PC-9 (cell line): Measurements from ENCODE around the gene SLC30A10. TPM values are rescaled to one million over a fixed set of nuclear protein-coding genes. Genes with fewer than 3 reads are reported as not detected.

Experiments
- BruUV-seq: library from RNA; stranded (reverse); fragments of 400-500 nt; replicated peaks from 2 replicates; lab custom pipeline; 2021; lab: Mats Ljungman, UMichigan
- CTCF ChIA-PET: fragments of 300-600 bp; sonication (Branson Sonifier 250); formaldehyde crosslinking; loops from one replicate; lab custom pipeline; 2022; ENCODE audit warnings: antibody characterized with exemption; lab: Charles Lee
- POLR2A ChIA-PET: fragments of 300-600 bp; sonication (Branson Sonifier 250); formaldehyde crosslinking; loops from one replicate; lab custom pipeline; 2022; ENCODE audit warnings: antibody characterized with exemption; ENCODE audit not compliant: unreplicated experiment; lab: Charles Lee
- DNase-seq, 2 experiments: peaks; one replicate each; pipeline versions ENCODE4 v3.0.0 to v3.0.0-alpha.2; 2015 to 2022; ENCODE audit warnings: mixed read lengths in 1 of 2
- H2AFZ ChIP-seq: fragments of 200-600 bp; sonication (generic); 2 replicates; pipeline ENCODE4 v1.8.1; 2017; ENCODE audit warnings: antibody characterized with exemption
- H3F3A ChIP-seq: fragments of 200-600 bp; sonication (generic); 2 replicates; pipeline ENCODE4 v1.8.1; 2017; ENCODE audit warnings: antibody characterized with exemption, mild to moderate bottlenecking, low read depth; ENCODE audit not compliant: insufficient read depth
- H3K27ac ChIP-seq: fragments of 200-600 bp; sonication (generic); 2 replicates; pipeline ENCODE4 v1.6.1; 2016; ENCODE audit warnings: mixed run types
- H3K27me3 ChIP-seq: fragments of 200-600 bp; sonication (generic); 2 replicates; pipeline ENCODE4 v1.6.1; 2016; ENCODE audit warnings: low read depth, mixed run types; ENCODE audit not compliant: insufficient read depth
- H3K36me3 ChIP-seq: fragments of 200-600 bp; sonication (generic); 2 replicates; pipeline ENCODE4 v1.6.1; 2016; ENCODE audit warnings: low read depth, mixed run types
- H3K4me1 ChIP-seq: fragments of 200-600 bp; sonication (generic); replicated peaks from 2 replicates; pipeline ENCODE4 v1.6.1; 2016; ENCODE audit warnings: mixed run types; ENCODE audit not compliant: insufficient read depth
- H3K4me2 ChIP-seq: fragments of 200-600 bp; sonication (generic); 2 replicates; pipeline ENCODE4 v1.6.1; 2017; ENCODE audit warnings: mixed run types
- H3K4me3 ChIP-seq: fragments of 200-600 bp; sonication (generic); 2 replicates; pipeline ENCODE4 v1.6.1; 2016; ENCODE audit warnings: mixed run types
- H3K79me2 ChIP-seq: fragments of 200-600 bp; sonication (generic); 2 replicates; pipeline ENCODE4 v1.6.1; 2017; ENCODE audit warnings: low read depth, mixed run types
- H3K9me2 ChIP-seq: fragments of 200-600 bp; sonication (generic); 2 replicates; pipeline ENCODE4 v1.8.1; 2017; ENCODE audit warnings: mild to moderate bottlenecking; ENCODE audit not compliant: insufficient read depth
- H3K9me3 ChIP-seq: fragments of 200-600 bp; sonication (generic); 2 replicates; pipeline ENCODE4 v1.8.1; 2016; ENCODE audit warnings: low read depth; ENCODE audit not compliant: insufficient read depth
- H4K20me1 ChIP-seq: fragments of 200-600 bp; sonication (generic); 2 replicates; pipeline ENCODE4 v1.8.1; 2017; ENCODE audit not compliant: insufficient read depth
- EZH2 ChIP-seq: fragments of 200-600 bp; sonication (generic); IDR thresholded peaks from 2 replicates; pipeline ENCODE4 v1.8.0; 2017; ENCODE audit warnings: antibody characterized with exemption, low read depth
- intact Hi-C: fragments of 100-400 bp; cut with micrococcal nuclease; formaldehyde crosslinking; loops from one replicate; pipeline ENCODE4 v1.10.0; 2022; ENCODE audit not compliant: unreplicated experiment
- total RNA-seq: library from RNA; stranded (reverse); gene quantifications from 2 replicates; pipeline ENCODE4 v1.2.3, GENCODE V29; 2021
- TF ChIP-seq, protein P1 (sequence below): fragments of 200-600 bp; sonication (generic); conservative IDR thresholded peaks from 2 replicates; pipeline ENCODE4 v1.6.1; 2017; ENCODE audit warnings: mixed run types, antibody characterized with exemption, mild to moderate bottlenecking, moderate library complexity

SLC30A10 gene
- total RNA-seq, 1 experiment from 2014 or later = not detected

DNA sequence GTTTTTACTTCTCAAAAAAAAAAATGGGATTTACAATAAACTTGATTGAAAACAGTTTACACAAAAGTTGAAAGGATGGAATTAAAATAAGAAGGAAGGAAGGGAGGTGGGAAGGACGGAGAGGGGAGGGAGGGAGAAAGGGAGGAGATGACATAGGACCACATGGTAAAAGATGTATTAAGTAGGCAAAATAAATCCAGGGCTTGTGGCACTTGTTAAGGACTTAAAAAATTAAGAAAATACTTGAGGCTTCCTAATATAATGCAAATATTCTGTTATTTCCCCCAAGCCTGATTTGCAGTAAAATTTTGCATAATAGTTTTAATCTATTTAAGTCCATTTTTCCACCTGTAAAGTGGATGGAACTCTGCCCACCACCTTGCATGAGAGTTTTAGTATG lies 27.5 kb downstream of the SLC30A10 start:
- Histone ChIP-seq H3K9me2 (no peaks in the 10 kb centered on the region), H3F3A (no peaks in the 10 kb centered on the region), H3K79me2 (no peaks in the 10 kb centered on the region), H3K4me3 (no peak overlapping the region), H3K4me2 (no peak overlapping the region), H3K27me3 (no peaks in the 10 kb centered on the region), H2AFZ (no peak overlapping the region), H3K9me3 (no peaks in the 10 kb centered on the region), H3K36me3 (no peaks in the 10 kb centered on the region), H4K20me1 (no peaks in the 10 kb centered on the region), H3K4me1 (no peaks in the 10 kb centered on the region), H3K27ac (no peak overlapping the region)
- ChIA-PET CTCF (no interaction called here), POLR2A (no interaction called here)
- BruUV-seq = no TSS peak
- DNase-seq = no peak
- intact Hi-C loops = no loop called here
- no peak for TF ChIP-seq EZH2
- TF ChIP-seq, protein P1, sequence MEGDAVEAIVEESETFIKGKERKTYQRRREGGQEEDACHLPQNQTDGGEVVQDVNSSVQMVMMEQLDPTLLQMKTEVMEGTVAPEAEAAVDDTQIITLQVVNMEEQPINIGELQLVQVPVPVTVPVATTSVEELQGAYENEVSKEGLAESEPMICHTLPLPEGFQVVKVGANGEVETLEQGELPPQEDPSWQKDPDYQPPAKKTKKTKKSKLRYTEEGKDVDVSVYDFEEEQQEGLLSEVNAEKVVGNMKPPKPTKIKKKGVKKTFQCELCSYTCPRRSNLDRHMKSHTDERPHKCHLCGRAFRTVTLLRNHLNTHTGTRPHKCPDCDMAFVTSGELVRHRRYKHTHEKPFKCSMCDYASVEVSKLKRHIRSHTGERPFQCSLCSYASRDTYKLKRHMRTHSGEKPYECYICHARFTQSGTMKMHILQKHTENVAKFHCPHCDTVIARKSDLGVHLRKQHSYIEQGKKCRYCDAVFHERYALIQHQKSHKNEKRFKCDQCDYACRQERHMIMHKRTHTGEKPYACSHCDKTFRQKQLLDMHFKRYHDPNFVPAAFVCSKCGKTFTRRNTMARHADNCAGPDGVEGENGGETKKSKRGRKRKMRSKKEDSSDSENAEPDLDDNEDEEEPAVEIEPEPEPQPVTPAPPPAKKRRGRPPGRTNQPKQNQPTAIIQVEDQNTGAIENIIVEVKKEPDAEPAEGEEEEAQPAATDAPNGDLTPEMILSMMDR = no peak

DNA sequence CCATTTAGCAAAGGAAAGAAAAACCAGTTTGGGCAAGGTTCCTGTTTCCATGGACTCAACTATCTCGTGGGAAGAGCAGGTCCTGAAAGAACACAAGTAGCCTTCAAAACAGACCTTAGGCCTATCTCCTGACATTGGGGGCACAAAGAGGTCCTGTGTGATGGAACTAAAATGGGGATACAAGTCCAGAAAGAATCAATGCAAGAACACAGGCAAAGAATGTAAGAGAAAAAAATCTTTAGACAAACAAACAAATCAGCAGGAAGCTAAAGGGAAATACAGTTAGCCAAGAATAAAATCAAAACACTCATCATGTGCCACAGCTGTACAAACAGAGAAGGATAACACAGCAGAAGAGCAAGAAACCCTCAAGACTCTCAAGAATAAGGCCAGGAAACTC lies 28.2 kb downstream of the SLC30A10 start:
- DNase-seq = no peak
- no peak overlapping the region for H3K4me3 ChIP-seq
- no peaks in the 10 kb centered on the region for H3F3A ChIP-seq
- H4K20me1 ChIP-seq = no peaks in the 10 kb centered on the region
- POLR2A ChIA-PET = no interaction called here
- intact Hi-C loops = no loop called here
- no peaks in the 10 kb centered on the region for H3K27me3 ChIP-seq
- H3K9me2 ChIP-seq = no peaks in the 10 kb centered on the region
- H3K4me1 ChIP-seq = no peaks in the 10 kb centered on the region
- no TSS peak for BruUV-seq
- no peak overlapping the region for H2AFZ ChIP-seq
- H3K79me2 ChIP-seq = no peaks in the 10 kb centered on the region
- CTCF ChIA-PET = interaction anchor here (0.6 kb wide), 1 partner anchor 794 kb away, joined by 4 read pairs; no protein-coding TSS in a partner anchor
- no peak overlapping the region for H3K27ac ChIP-seq
- H3K9me3 ChIP-seq = no peaks in the 10 kb centered on the region
- TF ChIP-seq, protein P1 = no peak
- TF ChIP-seq EZH2 = no peak
- H3K36me3 ChIP-seq = no peaks in the 10 kb centered on the region
- no peak overlapping the region for H3K4me2 ChIP-seq

DNA sequence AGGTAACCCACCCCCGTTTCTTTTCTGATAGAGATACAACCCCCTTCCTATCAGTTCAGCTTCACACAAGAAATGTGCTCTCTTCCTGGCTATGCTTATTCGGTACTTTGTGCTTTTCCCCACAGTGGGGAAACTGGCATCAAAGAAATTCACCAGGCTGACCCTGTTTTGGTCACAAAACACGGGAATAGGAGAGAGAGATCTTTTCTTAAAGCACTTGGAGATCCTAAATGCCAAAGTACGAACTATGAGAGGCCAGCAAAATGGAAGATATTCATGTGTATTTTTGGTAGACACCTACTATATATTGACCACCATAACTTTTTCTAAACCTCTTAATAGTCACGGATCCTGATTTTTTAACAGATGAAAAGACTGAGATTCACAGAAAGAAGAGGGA lies 30.0 kb downstream of the SLC30A10 start:
- DNase-seq = no peak
- no peaks in the 10 kb centered on the region for H3F3A ChIP-seq
- H2AFZ ChIP-seq = no peak overlapping the region
- H3K36me3 ChIP-seq = no peaks in the 10 kb centered on the region
- intact Hi-C loops = no loop called here
- no TSS peak for BruUV-seq
- H3K4me2 ChIP-seq = no peak overlapping the region
- H3K4me3 ChIP-seq = no peak overlapping the region
- no peaks in the 10 kb centered on the region for H3K9me2 ChIP-seq
- no peaks in the 10 kb centered on the region for H3K79me2 ChIP-seq
- POLR2A ChIA-PET = no interaction called here
- H3K27ac ChIP-seq = no peak overlapping the region
- peaks cover 4% of the 10 kb centered on the region; the same call in 1 of the 2 replicates for H3K9me3 ChIP-seq
- H3K4me1 ChIP-seq = no peaks in the 10 kb centered on the region
- H4K20me1 ChIP-seq = no peaks in the 10 kb centered on the region
- no peaks in the 10 kb centered on the region for H3K27me3 ChIP-seq
- CTCF ChIA-PET = no interaction called here
- TF ChIP-seq, protein P1 = no peak
- TF ChIP-seq EZH2 = no peak
